H4 (cell line): Measurements from ENCODE around the gene PCED1B. TPM values are rescaled to one million over a fixed set of nuclear protein-coding genes. Genes with fewer than 3 reads are reported as not detected.
A peak's percentile ranks its signal among the peaks of the same experiment; 100 is the strongest.

Source experiments
- DNase-seq: peaks from one replicate; pipeline ENCODE4 v3.0.0-alpha.2; 2015; ENCODE audit warnings: low spot score
- total RNA-seq: library from RNA; depleted of rRNA; stranded (reverse); fragments of >200 nt; shearing (Covaris generic); gene quantifications from 2 replicates; pipeline ENCODE4 v1.2.3, GENCODE V29; 2014

The PCED1B gene
- total RNA-seq, 1 experiment from 2014 or later = 1.1 TPM

DNA sequence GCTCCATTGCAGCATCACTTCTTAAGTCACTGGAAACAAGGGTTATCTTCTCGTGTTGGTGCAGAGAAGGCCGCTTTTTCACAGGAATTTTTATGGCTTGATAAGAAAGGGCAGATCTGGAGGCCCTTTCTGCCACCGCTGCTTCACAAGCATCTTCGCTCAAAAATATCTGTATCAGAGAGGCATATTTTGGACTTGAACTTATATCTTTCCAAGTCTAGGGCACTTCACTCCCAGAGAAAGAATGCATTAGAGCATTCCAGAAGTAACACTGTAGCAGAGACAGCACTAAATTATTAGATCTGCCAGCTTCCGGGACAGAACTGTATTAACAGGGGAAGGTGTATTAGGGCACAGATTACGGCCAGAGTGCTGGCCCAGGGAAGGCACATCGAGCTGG, 152.0 kb downstream of the PCED1B start:
- DNase-seq = no peak

DNA sequence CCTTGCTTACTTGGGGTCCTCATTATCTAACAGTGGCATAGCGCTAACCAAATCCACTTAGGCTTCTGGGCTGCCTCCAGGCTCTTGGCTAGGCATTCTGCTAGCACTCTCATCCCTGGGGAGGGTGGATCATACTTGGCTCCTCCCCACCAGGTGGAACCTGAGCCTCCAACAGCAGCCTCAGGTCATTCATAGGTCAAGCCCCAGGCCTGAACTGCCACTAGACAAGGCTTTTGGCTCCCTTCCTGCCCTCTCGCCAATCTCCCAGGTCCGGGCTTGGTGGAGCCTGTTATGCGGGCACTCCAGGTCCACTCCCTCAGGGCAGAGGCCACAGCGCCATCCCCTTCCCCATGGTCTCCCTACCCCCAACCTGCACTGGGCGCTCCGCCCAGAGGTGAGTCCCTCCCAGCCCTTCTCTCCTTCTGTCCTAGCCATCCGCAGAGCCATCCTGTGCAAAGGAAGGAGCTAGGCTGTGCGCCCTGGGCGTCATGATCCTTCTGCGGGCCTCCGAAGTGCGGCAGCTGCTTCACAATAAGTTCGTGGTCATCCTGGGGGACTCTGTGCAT, 155.2 kb downstream of the PCED1B start:
- DNase-seq = no peak

DNA sequence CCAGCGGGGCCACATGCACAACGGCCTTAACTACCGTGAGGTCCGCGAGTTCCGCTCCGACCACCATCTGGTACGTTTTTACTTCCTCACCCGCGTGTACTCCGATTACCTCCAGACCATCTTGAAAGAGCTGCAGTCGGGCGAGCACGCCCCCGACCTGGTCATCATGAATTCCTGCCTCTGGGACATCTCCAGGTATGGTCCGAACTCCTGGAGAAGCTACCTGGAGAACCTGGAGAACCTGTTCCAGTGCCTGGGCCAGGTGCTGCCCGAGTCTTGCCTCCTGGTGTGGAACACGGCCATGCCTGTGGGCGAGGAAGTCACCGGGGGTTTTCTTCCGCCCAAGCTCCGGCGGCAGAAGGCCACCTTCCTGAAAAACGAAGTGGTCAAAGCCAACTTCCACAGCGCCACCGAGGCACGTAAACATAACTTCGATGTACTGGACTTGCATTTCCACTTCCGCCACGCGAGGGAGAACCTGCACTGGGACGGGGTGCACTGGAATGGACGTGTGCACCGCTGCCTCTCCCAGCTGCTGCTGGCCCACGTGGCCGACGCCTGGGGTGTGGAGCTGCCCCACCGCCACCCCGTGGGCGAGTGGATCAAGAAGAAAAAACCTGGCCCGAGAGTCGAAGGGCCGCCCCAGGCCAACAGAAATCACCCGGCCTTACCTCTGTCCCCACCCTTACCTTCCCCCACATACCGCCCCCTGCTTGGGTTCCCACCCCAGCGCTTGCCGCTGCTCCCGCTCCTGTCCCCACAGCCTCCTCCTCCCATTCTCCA, 156.0 kb downstream of the PCED1B start:
- no peak for DNase-seq

DNA sequence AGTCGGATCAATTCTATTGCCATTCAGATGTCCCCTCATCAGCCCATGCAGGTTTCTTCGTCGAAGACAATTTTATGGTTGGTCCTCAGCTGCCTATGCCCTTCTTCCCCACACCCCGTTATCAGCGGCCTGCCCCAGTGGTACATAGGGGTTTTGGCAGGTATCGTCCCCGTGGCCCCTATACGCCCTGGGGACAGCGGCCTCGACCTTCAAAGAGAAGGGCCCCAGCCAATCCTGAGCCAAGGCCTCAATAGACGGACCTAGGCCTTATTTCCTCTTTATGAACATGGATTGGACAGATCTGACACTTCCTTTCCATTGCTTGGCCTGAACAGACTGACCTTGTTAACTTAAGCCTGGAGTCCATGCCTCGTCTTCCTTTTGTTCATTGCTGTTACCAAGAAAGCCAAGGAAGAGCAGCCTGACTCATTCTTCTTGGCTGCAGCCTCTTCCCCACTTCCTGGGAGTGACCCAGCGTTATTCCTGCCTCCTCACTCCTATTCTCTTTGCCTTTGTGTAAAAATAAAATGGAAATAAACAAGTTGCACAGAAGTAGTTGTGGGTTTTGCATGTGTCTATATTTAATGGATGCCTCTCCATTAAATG, 156.8 kb downstream of the PCED1B start:
- peak; percentile 67 for DNase-seq

DNA sequence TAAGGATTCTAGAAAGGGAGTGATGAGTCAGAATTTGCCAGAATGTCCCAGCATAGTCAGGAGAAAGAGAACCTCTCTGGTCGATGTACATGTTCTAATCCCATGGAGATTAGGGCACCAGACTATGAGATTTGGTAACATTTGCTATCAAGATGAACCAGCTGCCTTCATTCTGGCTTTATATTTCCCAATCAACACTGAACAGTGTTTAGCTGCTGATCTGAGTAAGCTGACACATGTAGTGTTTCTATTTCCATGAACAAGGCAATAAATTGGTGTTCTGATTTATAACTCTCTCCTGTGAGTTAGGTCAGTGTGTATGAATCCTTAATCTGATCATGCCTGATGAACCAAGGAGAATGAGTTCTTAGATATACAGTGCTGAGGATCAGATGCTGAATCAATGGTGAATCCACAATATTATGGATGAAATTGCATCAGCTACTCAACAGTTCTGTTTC, 158.4 kb downstream of the PCED1B start:
- DNase-seq = no peak

DNA sequence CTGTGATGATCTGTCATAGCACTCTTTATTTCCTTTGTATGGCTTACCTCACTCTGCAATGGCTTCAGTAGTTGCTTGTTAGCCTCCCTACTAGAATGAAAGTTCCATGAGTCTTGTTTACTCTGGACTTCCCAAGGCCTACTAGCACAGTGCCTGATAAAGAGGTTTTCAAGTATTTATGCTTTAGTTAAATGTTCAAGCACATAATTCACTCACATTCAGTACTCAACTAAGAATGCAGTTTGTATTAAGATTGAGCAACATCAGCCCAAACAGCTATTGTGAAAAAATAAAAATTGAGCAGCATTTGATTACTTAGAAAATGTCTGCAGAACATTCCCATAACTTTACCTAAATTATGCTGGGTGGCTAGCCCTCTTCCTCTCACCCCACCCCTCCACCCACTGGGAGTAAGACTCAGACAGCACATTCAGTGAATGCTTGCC, 159.3 kb downstream of the PCED1B start:
- DNase-seq = no peak

DNA sequence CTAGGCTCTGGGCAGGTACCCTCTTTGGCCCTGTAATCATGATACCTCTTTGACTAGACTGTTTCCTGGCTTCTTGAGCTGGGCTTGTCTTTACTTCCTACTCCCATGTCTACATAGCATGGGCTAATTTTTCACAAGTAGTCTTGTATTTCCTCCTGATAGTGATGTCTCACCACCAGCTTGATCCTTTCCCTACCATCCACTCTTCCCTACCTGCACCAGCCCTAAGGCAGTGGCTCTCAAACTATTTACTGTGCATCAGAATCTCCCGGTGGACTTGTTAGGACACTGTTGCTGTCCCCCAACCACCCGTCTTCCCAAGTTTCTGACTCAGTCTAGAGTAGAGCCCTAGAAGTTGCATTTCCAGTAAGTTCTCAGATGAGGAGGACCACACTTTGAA, 163.0 kb downstream of the PCED1B start:
- no peak for DNase-seq

DNA sequence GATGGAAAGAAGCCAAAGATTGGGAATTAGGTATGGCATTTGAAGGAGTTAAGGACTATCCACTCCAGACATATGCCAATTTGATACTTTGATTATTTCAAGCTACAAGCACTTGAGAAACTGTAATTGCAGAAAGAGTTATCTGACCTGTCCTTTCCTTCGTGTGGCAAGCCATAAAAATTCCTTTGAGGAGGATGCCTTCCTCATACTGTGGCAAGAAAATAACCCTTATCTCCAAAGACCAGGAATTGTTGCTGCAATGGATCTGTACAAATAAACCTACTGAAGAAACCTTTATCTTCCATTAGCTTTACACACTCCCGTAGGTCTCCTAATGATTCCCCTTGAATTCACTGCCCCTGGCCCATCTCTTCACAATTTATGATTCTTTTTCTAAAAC, 165.4 kb downstream of the PCED1B start:
- DNase-seq = no peak

DNA sequence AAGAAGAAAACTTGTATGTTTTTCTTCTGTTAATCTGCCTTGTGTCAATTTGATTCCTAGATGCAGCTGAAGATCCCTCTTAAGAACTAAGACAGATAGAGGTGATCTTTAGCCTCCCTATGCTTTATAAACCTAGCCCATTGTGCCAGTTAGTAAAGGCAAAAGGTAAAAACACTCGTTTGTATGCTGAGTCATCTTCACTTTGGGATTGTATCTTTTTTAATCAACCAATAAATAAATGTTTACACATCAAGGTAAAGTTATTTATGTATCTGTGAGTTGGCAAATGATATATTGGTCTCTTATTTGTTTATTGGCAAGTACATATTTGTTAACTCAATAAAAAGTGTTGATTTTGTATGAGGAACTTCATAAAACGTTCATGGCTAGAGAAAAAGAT, 166.2 kb downstream of the PCED1B start:
- DNase-seq = no peak

DNA sequence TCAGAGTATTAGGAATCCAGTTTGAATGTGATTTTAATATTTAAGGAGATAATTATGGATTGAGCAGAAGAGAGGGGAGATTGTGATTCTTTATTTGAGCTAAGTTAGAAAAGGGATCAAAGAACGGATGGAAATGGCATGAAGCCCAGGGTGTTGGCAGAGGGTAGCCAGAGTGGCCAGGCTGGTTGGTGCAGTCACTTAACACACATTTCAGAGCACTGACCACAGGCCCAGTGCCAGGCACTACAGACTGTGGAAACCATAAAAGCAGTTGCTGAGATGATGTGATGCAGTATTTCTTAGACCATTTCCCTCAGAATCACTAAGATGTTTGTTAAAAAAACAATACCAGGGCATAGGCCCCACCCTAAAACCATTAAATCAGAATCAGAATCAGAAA, 168.0 kb downstream of the PCED1B start:
- DNase-seq = no peak

DNA sequence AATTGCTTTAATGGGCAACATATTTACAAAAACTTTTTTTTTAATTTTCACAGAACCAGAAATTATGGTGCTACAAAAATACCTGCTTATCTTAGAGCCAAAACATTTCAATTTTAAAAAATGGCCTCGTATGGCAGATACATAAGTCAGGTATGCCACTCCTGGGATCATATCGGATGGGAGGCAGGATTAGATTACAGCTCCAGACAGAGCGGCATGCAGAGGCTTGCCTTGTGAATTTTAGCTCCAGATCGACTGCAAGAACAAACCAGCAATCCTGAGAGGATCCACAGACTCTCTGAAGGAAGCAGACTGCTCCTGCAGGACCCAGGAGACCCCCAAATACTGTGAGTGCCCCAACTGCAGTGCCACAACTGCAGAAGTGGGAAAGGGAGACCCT, 169.7 kb downstream of the PCED1B start:
- DNase-seq = no peak

DNA sequence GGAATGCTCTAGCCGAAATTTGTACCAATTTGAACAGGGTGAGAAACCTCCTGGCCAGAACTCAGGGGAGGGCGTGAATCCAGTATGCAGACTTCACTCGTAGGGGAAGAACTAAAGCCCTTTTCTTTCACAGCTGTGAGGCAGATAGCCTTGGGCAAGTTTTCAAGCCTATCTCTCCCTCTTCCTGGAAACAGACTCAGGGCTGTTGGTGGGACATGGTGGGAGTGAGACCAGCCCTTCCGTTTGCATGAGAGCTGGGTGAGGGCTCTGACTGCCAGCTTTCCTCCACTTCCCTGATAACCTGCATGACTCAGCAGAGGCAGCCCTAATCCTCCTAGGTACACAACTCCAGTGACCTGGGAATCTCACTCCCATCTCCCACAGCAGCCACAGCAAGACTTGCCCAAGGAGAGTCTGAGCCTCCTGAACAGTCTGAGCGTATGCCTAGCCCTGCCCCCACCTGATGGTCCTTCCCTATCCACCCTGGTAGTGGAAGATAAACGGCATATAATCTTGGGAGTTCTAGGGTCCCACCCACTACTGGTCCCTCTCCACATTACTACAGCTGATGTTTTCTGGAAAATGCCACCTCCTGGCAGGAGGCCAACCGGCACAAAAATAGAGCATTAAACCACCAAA, 170.4 kb downstream of the PCED1B start:
- no peak for DNase-seq

DNA sequence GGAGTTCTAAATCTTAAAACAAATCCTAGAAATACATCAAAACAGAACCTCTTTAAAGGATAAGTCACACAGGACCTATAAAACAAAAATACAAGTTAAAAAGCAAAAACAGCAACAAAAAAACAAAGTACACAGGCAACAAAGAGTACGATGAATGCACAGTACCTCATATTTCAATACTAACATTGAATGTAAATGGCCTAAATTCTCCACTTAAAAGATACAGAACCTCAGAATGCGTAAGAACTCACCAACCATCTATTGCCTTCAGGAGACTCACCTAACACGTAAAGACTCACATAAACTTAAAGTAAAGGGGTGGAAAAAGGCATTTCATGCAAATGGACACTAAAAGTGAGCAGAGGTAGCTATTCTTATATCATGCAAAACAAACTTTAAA, 172.5 kb downstream of the PCED1B start:
- DNase-seq = no peak

DNA sequence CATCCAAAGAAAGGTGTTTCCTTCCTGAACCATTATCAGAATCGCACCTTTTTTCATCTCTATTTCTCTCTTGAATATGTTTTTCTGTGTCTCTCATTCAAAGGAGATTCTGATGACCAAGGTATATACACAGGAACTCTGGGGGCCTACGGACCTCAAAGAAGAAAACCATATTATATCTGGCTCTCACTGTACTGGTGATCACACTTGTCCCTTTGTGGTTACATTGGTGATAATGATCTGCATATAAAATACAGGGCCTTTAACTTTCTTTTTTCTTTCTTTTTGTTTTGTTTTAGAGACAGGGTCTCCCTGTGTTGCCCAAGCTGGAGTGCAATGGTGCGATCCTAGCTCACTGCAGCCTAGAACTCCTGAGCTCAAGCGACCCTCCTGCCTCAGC, 185.5 kb downstream of the PCED1B start:
- no peak for DNase-seq

DNA sequence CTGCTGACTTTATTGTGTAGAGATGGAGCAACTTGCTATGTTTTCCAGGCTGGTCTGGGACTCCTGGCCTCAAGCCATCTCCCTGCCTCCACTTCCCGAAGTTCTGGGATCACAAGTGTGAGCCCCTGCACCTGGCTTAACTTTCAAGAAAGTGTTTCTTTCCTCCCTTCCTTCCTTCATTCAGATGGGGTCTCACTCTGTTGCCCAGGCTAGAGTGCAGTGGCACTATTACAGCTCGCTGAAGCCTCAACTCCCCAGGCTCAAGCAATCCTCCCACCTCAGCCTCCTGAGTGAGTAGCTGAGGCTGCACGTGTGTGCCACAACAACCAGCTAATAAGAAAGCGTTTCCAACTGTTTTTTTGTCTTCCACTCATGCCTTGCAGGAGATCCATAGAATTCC, 186.0 kb downstream of the PCED1B start:
- no peak for DNase-seq

DNA sequence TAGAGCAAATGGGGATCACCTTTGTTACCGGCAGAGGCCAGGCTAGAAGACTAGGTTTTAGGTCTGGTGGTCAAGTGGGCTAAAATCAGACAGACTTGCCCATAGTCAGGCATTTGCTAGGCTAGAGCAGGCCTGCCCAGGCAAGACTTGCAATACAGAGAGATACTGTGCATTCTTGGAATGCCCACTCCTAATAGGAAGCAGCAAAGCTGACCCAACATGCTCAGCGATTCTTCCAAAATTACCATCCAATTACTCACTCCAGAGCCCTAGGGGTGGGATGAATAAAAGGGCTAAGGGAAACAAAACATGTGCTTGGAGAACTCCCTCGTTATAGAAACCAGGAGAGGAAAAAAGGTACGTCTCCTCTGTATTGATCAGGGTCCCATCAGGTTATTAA, 188.2 kb downstream of the PCED1B start:
- no peak for DNase-seq

DNA sequence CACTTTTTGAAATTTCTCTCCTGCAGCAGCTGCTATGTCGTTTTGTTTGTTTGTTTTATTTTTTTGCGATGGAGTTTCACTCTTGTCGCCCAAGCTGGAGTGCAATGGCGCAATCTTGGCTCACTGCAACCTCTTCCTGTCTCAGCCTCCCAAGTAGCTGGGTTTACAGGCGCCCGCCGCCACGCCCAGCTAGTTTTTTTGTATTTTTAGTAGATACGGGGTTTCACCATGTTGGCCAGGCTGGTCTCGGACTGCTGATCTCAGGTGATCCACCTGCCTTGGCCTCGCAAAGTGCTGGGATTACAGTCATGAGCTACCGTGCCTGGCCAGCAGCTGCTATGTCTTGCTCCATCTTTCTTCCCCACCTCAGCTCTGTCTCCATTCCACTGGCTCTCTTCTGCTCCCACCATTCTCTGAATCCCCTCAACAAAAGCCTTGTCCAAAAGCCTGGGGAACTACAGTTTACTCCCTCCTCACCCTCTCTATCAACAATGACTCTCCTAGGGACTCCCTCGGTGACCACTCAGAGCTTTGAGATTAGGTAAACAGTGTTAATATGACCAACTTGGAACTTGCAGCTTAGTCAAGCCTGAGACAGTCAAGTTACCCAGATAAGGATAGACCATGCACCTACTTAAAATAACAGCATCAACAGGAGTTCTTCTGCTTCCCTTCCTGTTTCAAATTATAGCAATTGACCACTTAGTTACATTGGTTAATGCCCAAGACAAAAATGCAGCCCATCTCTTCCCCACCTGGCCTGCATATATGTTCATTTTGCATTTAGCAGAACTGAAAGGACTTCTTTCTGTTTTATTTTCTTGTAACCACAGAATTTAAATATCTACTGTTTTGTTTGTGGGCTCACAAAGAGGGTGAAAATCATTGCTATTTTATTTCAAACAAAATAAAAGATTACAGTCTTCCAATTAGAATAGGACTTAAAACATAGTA, 189.4 kb downstream of the PCED1B start:
- DNase-seq = no peak

DNA sequence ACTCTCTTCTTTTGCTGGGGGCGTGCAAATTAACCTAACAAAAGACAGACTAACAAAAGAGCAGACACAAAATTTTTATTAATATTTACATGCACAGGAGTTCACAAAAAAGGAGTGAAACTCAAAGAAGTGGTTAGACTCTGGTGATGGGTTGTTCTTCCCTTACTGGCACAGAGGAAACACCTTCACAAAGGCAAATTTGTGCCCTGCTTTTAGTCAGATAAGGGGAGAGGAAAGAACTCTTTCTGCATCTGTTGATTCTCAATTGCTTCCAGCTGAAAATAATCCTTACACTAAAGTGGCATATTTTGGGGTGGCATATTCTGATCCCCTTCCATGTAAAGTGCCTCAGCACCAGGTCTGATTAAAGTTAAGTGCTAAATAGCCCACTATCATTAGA, 190.5 kb downstream of the PCED1B start:
- DNase-seq = no peak

DNA sequence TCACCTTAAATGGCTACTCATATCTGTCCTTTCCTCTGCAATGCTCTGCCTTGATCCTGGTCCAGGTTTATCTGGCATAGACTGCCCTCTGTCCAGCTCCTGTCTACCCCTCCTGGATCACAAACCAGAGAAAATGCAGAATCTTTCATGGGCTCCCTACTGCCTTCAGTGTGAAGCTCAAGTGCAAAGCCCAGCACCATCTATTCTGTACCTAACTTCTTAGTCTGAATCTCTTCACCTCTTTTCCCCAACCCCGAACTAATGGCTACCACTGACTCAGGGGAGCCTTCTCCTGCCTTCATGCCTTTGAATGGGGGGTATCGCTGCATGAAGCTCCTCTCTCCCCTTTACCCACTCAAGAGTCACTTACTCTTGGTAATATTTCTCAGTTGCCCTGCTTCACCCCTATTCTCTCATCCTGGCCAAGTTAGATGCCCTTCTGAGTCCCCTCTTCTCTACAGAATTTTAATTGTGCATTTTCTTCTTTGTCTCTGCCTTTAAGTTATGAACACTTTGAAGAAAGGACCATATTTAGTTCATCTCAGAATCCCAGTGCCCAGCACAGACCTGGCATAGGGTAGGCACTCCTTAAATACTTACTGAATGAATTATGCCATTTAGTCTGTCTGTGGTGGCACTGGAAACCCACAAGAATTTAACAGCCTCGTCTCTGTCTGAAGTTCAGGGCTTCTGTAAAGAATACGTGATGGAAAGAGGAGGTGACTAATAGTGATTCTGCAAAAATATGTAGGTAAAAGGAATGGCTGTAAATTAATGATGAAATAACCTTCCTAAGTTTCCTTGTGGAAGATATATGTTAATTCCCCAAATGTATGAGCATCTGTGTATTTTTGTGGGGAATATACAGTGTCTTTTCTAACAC, 191.6 kb downstream of the PCED1B start:
- DNase-seq = peak; percentile 98

DNA sequence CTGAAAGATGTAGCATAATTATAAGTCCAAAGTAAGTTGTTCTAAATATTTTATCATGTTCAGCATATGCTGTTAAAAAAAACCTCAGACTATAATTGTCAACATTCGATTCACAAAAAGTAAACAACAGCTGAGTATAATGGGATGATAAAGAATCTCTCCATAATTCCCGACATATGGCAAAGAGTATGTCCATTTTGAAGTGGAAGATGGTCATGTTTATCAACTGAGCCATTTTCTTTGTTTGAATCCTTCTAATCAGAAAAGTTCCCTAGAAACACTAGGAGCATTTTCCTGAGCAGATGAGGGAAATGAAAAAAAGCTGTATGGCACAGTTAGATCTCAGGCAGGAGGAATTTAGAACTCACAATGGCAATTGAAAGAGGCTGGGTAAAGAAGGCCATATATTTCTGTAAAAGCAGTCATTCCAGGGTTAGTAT, 192.4 kb downstream of the PCED1B start:
- no peak for DNase-seq
